Stimulated activated naive CD8-positive, alpha-beta T cell treated with anti-CD3 and anti-CD28 coated beads, Interleukin-15, Interleukin-2, amounts not matched to agents 100 U/mL and 50 U/mL, for 24 hours (primary cell): ENCODE measurements around the gene GAN.

Experiments
- ATAC-seq: fragments of 150-1000 bp; cut with Tn5 transposase; one replicate; pipeline ENCODE4 v1.10.0; 2021
- DNase-seq: peaks from one replicate; pipeline ENCODE4 v3.0.0; 2021

Gene GAN

DNA sequence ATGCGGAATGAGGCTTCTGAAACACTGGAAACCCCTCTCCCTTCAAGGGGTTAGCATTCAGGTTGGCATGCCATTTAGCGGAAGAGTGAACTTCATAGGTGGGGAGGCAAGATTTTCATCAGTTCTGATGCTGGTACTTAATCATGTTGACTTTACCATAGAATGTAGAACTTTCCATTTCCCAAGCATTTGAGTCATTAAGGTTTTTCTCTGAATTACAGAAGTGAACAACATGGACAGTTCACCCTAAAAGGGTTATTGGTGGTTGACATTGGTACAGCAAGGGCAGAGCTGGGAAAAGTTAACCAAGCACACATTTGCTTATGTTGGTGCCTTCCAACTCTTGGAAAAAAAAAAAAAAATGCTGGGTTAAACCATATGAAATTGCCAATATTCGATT, 39.1 kb downstream of the GAN start:
- no peak for DNase-seq
- ATAC-seq, result peak; percentile 81

DNA sequence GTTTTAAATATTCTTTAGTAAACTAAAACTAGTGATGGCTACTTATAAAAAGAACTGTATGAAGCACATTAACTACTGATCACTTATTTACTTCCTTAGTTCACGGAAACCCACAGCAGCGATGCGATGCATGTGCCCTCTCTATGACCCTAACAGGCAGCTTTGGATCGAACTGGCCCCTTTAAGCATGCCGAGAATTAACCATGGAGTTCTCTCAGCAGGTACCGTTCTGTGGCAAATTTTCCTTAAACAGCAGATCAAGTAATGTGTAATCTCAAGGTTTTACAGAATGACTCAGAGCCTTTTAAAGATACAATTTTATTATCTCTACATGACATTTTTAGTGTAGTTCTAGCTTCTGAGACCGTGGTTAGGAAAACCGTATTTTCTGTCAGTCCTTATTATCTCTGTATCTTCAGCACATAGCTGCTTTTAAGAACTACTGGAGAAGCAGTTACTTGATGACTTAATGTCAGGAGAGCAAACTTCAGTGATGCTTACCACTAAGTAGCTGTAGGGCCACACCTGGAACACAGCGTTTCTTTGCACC, 43.0 kb downstream of the GAN start:
- ATAC-seq (no peak), DNase-seq (no peak)

DNA sequence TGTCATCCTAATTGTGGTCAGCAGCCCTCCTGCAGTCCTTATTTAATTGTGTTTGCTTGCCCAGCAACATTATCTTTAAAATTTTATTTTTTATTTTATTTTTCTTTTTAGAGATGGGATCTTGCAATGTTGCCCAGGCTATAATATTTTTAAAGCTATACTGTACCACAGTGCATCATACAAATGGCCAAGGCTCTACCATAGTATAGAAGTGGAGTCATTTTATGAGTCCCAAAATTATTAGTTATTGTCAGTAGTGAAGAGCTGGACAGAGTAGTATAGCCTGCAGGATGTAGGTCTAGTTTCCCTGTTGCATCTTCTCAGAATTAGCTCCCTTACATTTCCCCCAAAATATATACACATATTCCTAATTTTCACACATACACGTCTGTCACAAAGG, 44.1 kb downstream of the GAN start:
- ATAC-seq (no peak), DNase-seq (no peak)

DNA sequence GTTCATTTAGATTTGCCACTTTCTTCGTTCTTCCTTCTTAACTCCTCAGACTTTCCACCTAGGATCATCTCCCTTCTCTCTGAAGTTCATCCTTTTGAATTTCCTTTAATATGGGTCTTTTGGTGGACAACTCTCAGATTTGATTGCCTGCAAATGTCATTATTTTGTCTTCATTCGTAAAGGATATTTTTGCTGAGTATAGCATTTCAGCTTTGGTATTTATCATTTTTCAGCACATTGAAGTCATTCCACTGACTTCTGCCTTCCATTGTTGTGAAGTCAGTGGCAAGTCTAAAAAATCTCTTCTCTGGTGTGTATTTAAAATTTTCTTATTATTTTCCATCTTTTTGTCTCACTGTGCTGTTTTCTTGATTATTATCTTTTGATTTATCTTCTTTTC, 45.4 kb downstream of the GAN start:
- no peak for DNase-seq
- ATAC-seq, result no peak

DNA sequence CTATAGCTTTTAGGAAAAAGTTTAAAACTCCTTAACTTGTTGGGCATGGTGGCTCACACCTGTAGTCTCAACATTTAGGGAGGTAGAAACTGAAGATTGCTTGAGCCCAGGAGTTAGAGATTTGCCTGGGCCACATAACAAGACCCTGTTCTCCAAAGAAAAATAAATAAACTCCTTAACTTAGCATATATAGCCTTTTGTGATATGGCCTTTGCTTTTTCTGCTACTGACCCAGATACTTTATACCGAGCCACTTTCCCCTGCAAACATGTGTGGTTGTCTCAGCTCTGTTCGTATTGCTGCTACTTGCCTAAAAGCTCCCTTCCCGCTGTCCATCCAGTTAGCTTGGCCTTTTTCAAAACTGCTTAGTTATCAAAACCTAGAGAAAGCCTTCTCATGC, 51.0 kb downstream of the GAN start:
- ATAC-seq, result no peak

DNA sequence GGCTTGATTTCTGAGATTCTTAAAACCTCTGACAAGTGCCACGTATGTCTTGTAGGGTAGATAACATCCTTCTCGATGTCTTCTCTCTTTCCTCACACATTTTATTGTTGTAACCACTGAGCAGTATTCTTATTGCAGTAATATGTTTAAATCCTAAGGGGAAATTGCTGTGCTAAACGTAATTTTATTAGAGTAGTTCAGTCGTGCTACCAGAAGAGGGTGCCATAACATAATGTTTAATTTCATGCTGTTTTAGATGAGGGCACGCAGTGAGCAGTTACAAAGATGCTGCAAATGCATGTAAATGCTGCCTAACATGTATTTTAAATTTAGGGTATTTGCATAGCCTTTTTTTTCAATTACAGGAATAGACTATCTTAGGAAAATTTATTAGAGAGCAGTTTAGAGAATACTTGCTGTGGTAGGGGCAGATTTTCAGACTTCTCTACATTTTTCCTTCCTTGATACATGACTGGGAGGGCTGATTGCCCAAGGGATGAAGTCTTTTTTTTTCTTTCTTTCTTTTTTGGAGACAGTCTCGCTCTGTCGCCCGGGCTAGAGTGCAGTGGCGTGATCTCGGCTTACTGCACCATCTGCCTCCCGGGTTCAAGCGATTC, 51.7 kb downstream of the GAN start:
- ATAC-seq (no peak), DNase-seq (no peak)

More for the DNA sequence above, 51.0 kb downstream of the GAN start:
- no peak for DNase-seq

DNA sequence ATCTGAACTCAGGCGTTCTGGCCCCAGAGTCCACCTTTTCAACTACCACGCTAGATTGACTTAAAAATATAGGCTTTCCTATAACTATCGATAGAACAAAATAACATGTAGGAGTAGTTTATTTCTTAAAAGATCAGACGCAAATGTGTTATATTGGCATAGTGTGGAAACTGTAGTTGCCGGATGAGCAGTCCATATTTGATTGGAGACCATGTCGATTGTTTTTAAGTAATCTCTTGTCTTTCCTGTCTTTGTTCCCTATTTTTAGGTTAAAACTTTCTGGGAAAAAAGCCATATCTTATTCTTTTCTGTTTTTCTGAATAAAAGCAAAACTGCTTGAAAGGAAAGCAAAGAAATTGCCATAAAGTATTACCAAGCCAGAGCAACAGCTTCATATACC, 53.1 kb downstream of the GAN start:
- DNase-seq, result no peak
- ATAC-seq, result no peak

DNA sequence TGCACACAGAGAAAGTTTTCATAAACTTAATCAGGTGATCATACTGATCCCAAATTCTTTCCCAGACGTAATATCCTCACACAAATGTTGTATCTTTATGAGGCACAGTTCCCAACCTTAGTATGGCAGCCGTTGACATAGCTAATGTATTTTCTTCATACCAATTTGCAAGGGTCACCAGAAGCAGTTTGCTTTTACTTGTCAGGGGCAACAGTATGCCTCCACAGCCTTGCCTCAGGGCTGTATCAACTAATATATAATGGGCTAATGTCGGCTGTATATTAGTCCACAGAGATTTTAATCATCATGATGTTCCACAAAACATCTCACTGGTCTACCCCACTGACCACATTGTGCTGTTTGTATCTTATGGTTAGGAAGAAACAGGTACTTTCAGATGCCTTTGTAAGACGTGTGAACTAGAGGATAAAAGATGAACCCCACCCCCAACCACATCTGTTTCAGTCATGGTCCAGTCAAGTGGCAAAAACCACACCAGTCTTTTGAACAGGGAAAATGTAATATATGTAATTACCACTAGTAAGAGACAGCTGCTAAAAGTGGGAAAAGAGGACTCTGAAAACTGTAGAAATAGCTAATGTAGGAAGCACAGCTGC, 55.2 kb downstream of the GAN start:
- DNase-seq (no peak), ATAC-seq (no peak)

DNA sequence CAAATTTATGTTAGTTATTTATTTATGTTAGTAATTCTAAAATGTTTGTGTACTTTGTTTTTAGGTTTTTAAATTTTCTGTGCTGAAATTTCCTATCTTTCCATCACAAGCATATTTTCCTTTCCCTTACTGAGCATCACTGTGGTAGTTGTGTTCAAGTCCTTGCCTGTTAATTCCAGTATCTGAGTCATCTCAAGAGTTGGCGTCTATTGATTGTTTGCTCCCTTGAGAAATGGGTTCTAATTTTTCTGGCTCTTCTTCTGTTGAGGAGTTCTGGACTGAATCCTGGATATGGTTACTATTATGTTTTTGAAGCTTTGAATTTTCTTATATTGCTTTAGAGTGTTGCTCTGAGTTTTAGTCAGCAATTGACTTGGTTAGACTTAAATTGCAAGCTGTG, 56.3 kb downstream of the GAN start:
- DNase-seq, result no peak
- ATAC-seq, result no peak

DNA sequence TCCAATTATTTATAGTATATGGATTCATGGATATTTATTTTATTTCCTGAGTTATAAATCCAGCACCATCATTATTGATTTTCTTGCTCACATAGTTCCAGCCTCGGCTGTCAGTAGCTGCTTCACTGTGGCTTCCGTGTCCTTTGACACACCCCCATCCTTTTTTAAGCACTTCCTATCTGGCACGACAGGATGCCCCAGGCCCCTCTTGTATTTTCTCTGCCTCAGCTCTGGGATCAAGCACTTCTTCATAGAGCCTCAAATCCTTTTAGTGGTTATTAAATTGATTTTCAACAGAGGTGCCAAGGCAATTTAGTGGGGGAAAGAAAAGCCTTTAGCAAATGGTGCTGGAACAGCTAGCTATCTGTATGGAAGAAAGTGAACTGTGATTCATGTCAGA, 59.8 kb downstream of the GAN start:
- ATAC-seq, result no peak
- DNase-seq, result no peak

DNA sequence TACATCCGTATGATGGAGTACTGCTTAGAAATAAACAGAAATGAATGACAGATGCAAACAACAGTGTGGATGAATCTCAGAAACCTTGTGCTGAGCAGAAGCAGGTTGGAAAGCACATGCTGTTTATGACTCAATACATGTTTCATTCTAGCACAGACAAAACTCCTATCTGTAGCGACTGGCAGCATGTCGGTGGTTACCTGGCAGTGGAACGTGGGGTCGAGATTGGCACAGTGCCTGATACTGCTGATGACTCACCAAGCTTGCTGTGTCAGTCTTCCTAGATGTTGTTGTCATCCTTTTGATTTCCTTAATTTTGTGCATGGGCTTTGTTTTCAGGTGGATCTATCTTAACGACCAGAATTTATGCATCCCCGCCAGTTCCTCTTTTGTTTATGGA, 62.1 kb downstream of the GAN start:
- ATAC-seq (peak; percentile 43), DNase-seq (peak; percentile 27)

DNA sequence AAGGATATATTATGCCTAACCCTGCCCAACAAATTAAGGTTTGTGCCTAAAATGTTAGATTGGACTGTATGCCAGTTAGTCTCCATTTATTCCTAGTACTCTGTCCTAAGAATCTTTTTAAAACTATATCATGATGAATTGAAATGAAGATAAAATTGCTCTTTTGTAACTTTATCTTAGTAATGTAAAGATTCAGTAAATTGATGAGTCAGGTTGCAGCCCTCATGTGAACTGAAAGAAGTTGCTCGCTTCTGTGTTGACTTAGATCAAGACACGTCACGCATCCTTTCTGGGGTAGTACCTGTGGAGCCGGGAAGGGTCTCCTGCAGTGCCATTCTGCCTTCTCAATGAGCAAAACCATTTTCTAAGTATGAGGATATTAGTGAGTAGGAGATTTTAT, 63.3 kb downstream of the GAN start:
- DNase-seq, result no peak
- ATAC-seq, result no peak

DNA sequence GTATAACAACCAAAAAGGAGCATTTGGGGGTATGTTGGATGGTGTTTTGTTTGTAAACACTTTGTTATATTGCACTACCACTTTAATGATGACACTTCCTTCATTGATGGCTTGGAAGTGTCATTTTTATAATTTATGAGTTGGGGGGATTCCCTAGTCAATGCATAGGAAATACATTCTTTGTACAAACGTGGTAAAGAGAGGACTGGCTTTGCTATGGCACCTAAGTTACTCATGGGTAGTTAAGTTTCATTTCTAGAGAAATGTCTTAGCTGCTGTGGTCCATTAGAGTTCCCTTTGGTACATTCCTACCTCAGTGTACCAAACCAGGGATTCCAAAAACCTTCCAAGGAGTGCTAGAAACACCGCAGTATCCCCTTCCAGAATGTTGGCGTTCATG, 66.2 kb downstream of the GAN start:
- no peak for DNase-seq
- ATAC-seq, result peak; percentile 36

DNA sequence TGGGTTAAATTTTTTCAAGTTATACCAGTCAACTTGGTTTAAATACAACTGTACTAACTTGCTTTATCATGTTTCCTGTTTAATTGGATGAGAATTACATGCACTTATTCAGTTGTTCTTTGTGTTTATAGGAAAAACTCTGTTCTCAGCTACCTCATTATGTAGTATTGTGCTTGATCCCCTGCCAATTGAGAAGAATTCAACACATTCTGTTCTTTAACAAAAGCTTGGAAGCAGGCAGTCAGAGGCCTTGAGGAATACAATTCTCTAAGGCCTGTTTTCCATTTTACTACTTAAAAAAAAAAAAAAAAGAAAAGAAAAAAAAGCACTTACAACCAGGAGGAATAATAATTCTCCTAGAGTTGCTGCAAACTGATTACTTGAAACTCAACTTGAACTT, 69.2 kb downstream of the GAN start:
- ATAC-seq (no peak), DNase-seq (no peak)

DNA sequence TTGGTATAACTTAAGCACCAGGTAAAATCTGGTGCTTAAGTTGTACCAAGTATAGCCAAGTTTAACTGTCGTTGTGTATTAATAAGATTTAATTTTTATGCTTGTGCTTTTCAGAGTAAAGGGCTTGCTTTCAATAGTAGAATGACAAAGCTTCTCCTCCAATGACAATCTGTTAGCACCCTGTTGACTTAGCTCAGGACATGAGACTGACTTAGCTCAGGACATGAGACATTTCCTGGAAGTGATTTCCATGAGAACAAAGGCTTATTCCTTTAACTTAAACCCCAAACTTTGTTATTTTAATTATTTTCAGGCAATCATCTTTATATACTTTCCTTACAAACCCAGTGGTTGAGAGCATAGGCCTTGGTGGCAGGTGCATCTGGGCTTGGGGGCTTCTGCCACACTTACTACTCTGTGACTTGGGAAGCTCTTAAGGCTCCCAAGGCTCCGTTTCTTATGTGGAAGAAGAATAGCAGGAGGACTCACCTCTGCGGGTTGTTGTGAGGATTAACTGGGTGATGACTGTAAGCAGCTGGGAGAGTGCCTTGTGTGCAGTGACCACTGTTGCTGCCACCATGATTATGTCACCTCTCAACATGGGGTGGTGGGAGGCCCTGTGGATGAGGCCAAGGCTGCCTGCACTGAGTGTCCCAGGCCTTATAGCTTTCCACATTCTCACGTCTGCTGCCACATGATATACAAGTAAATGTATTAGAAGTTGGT, 70.4 kb downstream of the GAN start:
- no peak for DNase-seq
- no peak for ATAC-seq

DNA sequence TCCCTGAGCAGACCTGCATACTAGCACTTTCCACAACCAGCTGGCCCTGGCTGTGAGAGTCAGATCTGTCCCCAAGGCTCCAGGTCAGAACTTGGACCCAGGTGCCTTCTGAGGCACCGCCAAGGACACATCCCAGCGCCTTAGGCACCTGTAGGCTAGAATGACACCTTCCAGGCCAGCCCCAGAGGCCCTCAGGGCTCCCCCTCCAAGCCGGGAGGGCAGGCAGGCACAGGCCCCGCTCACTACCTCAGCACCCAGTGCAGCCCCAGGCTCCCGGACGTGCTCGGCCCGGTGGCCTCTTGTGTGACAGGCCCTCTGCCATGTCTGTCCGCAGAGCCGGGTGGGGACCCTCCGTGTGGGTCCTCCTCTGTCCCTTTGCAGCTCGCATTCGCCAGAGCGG, 73.6 kb downstream of the GAN start:
- DNase-seq, result no peak
- no peak for ATAC-seq

DNA sequence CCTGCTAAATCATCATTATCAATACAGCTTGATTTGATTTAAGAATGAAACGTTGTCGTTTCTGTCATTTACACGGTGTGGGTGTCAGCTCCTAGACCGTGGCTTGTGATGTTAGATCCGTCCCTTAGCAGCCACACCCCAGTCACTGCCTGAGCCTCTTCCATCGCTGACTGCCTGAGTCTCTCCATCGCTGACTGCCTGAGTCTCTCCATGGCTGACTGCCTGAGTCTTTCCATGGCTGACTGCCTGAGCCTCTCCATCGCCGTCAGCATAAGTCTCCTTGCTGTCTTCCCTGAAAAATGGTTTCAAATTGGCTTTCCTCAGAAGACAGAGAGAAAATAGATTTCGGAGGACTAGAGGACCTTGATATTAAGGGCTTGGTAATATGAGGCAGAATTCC, 76.1 kb downstream of the GAN start:
- ATAC-seq (no peak), DNase-seq (no peak)

DNA sequence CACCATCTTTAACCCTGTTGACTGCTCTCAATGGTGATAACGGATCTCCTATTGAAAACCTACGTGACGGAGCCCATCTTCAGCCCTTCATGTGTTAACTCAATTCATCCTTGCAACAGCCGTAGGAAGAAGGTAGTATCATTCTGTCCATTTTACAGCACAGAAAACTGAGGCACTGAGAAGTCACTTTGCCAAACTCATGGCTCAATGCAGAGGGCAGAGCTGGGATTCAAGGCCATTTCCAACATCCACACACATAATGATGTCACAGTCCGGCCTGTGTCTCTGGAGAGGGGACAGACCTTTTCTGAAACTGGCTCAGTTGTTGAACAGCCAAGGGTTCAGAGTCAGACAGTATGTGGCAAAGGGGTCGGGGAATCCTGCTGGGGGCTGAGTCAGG, 77.2 kb downstream of the GAN start:
- no peak for ATAC-seq

DNA sequence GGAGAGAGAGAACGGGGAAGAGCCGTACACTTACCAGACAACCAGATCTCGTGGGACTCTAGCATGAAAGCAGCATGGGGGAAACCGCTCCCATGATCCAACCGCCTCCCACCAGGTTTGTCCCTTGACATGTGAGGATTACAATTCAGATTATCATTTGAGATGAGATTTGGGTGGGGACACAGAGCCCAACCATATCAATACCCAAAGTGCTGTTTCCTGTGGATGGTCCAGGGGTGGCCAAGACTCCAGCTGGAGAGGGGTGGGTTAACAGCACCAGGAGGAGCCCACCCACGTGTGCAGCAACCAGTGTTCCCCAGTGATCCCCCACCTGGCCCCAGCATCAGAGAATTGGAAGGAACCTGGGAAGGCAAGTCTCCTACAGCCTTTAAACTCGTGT, 79.7 kb downstream of the GAN start:
- no peak for DNase-seq
- ATAC-seq, result no peak

More for the DNA sequence above, 77.2 kb downstream of the GAN start:
- no peak for DNase-seq

DNA sequence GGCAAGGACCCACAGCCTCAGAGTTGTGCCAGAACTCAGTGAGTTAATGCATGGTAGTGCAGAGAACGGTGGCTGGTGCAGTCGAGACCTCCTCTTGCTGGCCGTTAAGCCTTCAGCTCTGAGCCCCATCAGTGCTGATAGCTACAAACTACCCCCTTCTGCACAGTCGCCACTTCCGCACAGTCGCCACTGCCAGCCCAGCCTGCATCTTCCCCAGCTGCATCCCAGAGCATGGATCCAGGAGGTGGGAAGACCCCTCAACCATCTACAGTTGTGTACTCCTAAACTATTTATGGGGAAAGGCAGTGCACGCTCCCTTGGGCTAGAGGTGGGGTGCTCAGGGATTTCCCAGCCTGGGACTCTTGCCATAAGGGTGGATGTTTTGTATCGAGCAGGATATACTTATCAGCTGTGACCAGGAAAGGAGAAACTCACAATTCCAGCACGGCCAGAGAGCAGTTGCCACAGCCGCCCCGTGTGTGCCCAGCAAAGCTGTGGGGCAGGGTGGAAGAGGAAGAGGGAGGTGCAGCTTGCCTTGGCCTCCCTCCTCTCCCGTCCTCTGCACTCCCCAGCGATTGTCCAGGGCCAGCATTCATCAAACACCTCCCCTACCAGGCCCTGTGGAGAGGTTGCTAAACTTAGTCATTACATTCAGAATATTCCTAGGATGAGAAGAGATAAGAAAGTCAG, 80.3 kb downstream of the GAN start:
- ATAC-seq (no peak), DNase-seq (no peak)

DNA sequence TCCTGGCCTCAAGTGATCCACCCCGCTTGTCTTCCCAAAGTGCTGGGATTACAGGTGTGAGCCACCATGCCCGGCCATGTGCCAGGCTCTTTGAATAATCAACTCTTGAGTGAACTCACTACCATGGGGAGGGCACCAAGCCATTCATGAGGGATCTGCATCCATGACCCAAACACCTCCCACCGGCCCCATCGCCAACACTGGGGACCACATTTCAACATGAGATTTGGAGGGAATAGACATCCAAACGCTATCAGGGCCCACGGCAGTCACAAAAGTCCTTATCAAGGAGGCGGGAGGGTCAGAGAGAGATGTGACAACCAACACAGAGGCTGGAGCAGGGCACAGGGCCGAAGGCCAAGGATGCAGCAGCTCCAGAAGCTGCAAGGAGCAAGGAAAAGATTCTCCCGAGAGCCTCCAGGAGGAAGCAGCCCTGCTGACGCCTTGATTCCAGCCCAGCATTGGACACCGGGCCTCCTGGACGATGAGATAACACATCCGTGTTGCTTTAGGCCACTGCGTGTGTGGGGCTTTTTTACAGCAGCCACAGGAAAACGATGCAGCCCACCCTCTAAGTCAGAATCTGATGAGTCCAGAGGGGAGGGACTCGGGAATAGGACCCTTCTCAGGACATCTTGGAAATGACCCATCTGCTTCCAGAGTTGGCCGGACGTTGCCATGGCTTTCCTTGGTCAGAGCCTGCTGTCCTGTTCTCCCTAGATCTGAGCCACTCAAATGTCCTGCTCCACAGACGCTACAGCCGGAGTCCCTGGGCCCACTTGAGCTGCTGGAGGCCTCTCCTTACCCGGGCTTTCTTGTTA, 82.5 kb downstream of the GAN start:
- DNase-seq, result no peak

DNA sequence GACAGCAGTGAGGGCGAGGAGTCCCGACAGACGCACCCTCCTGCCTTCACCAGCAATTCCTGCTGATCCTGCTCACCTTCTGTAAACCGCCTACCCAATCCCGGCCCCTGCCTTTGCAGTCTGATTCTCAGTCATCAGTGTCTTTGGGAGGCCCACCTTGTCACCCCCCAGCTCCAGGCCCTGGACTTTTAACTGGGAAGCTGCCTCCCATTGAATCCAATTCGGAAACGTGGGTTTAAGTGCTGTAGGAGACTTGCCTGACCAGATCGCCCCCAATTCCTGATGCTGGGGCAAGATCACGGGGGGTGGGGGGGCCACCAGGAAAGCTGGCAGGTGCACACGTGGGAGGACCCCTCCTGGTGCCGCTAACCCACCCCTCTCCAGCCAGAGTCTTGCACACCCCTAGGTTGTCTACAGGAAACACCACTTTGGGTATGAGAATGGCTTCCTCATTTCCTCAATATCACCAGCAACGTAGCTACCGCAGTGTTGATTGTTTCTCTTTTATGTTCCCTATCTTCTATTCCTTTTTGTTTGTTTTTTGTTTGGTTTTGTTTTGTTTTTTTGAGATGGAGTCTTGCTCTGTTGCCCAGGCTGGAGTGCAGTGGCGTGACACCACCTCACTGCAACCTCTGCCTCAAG, 83.2 kb downstream of the GAN start:
- ATAC-seq (no peak), DNase-seq (no peak)

More for the DNA sequence above, 82.5 kb downstream of the GAN start:
- no peak for ATAC-seq
